COR-L47 (cell line): ENCODE measurements around the gene MACF1.
"Not testable (repeated sequence)": the region's sequence is repeated elsewhere in the genome, so short reads cannot be mapped to it uniquely, and the experiment has no call there.

Experiments
- DNase-seq: peaks from one replicate; lab custom pipeline; 2025; lab: John Stamatoyannopoulos, UW

MACF1 gene

GRCh38 chr1:39181311-39181710 lies 23.2 kb upstream of the MACF1 start:
- DNase-seq, result no peak

GRCh38 chr1:39182804-39183203 lies 21.7 kb upstream of the MACF1 start:
- no peak for DNase-seq

GRCh38 chr1:39183503-39184353 lies 20.8 kb upstream of the MACF1 start:
- peak; percentile 54 for DNase-seq

- no peak for DNase-seq
Observed at GRCh38 chr1:39184354-39184818, 20.1 kb upstream of the MACF1 start.

- no peak for DNase-seq
Observed at GRCh38 chr1:39187275-39188046, 17.0 kb upstream of the MACF1 start.

GRCh38 chr1:39189592-39190041 lies 14.9 kb upstream of the MACF1 start:
- no peak for DNase-seq

- DNase-seq, result no peak
Observed at GRCh38 chr1:39190096-39190495, 14.4 kb upstream of the MACF1 start.

- no peak for DNase-seq
Observed at GRCh38 chr1:39194398-39195051, 10.0 kb upstream of the MACF1 start.

- DNase-seq, result no peak
Observed at GRCh38 chr1:39195166-39196111, 9.1 kb upstream of the MACF1 start.

GRCh38 chr1:39196244-39197215 lies 8.0 kb upstream of the MACF1 start:
- no peak for DNase-seq

- no peak for DNase-seq
Observed at GRCh38 chr1:39199593-39199992, 4.9 kb upstream of the MACF1 start.

GRCh38 chr1:39205102-39205780 lies 746 bp downstream of the MACF1 start:
- DNase-seq, result no peak

- DNase-seq, result no peak
Observed at GRCh38 chr1:39205781-39206464, 1.4 kb downstream of the MACF1 start.

GRCh38 chr1:39208360-39208759 lies 3.9 kb downstream of the MACF1 start:
- not testable (repeated sequence) for DNase-seq

- DNase-seq, result no peak
Observed at GRCh38 chr1:39210649-39211048, 6.2 kb downstream of the MACF1 start.

GRCh38 chr1:39212499-39212898 lies 8.0 kb downstream of the MACF1 start:
- no peak for DNase-seq

- no peak for DNase-seq
Observed at GRCh38 chr1:39213511-39214002, 9.1 kb downstream of the MACF1 start.

- DNase-seq, result no peak
Observed at GRCh38 chr1:39214021-39214713, 9.7 kb downstream of the MACF1 start.
